Gastroesophageal sphincter (tissue), 3 donors: ENCODE data around the gene DEGS1.

Experiments used
- CTCF ChIP-seq, 4 experiments: fragments of 200-600 bp in 2 of 4; fragments of 450-650 bp in 2 of 4; sonication (generic) in 1 of 4; IDR thresholded peaks; one replicate each; pipeline ENCODE4 v1.5.1; 2017 to 2019; ENCODE audit warnings: antibody characterized with exemption in 4 of 4, mild to moderate bottlenecking in 2 of 4, moderate library complexity in 2 of 4
- EP300 ChIP-seq: sonication (generic); formaldehyde crosslinking; IDR thresholded peaks from one replicate; pipeline ENCODE4 v1.6.1; 2017; ENCODE audit warnings: antibody characterized with exemption, mild to moderate bottlenecking
- POLR2A ChIP-seq, 2 donors: fragments of 450-650 bp; IDR thresholded peaks; one replicate each; pipeline ENCODE4 v1.6.1; 2017; ENCODE audit warnings: antibody characterized with exemption in 2 of 2, mild to moderate bottlenecking in 2 of 2, moderate library complexity in 1 of 2

DNA sequence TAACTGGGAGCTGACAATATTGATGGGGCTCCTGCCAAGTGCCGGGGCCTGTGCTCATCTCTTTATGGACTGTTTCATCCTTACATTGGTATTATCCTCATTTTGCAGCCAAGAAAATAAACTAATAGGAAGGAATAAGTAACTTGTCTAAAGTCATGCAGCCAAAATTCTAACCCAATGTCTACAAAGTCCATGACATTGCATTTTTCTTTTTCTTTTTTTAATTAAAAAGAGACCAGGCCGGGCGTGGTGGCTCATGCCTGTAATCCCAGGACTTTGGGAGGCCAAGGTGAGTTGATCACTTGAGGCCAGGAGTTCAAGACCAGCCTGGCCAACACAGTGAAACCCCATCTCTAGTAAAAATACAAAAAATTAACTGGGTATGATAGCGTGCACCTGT is 18.8 kb downstream of the DEGS1 start:
- TF ChIP-seq CTCF (IDR thresholded peaks at IDR 0.05), result no peak
- no peak for TF ChIP-seq EP300
- TF ChIP-seq POLR2A (IDR thresholded peaks at IDR 0.05), result no peak
